OCI-LY1 (cell line): ENCODE measurements around the gene SGCD.

Experiments
- EZH2 ChIP-seq: fragments of 200-600 bp; sonication (generic), shearing (Covaris generic); IDR thresholded peaks from 2 replicates; pipeline ENCODE4 v1.8.0; 2017; ENCODE audit warnings: borderline replicate concordance, mixed run types, mild to moderate bottlenecking, antibody characterized with exemption, low read length, moderate library complexity, mixed read lengths
- TF ChIP-seq, protein P1 (sequence below): fragments of 200-600 bp; sonication (generic), shearing (Covaris generic); IDR thresholded peaks from 2 replicates; pipeline ENCODE4 v1.5.1; 2017; ENCODE audit warnings: mild to moderate bottlenecking, antibody characterized with exemption, low read length, moderate library complexity, mixed read lengths

DNA sequence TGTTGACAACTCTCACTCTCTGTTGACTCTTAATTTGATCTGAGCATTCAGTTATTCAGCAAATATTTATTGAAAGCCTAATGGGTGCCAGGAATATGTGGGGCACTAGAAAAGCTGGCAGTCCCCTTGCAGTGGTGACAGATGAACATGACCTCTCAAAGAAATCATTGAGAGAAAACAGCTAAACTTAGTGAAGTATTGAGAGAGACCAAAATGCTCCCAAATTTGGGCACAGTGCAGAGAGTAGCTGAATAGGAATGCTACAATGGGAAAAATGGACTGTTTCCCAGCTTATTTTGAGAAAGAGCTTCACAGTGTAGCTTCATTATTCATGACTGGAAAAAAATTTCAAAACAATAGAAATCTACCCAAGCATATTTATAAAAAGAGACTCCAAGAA lies 257.9 kb downstream of the SGCD start:
- TF ChIP-seq, protein P1, sequence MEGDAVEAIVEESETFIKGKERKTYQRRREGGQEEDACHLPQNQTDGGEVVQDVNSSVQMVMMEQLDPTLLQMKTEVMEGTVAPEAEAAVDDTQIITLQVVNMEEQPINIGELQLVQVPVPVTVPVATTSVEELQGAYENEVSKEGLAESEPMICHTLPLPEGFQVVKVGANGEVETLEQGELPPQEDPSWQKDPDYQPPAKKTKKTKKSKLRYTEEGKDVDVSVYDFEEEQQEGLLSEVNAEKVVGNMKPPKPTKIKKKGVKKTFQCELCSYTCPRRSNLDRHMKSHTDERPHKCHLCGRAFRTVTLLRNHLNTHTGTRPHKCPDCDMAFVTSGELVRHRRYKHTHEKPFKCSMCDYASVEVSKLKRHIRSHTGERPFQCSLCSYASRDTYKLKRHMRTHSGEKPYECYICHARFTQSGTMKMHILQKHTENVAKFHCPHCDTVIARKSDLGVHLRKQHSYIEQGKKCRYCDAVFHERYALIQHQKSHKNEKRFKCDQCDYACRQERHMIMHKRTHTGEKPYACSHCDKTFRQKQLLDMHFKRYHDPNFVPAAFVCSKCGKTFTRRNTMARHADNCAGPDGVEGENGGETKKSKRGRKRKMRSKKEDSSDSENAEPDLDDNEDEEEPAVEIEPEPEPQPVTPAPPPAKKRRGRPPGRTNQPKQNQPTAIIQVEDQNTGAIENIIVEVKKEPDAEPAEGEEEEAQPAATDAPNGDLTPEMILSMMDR: no peak
- no peak for TF ChIP-seq EZH2
